ENCODE data around the gene DDIAS.
"Not testable (repeated sequence)": the region's sequence is repeated elsewhere in the genome, so short reads cannot be mapped to it uniquely, and the experiment has no call there.

DDIAS gene

DNA sequence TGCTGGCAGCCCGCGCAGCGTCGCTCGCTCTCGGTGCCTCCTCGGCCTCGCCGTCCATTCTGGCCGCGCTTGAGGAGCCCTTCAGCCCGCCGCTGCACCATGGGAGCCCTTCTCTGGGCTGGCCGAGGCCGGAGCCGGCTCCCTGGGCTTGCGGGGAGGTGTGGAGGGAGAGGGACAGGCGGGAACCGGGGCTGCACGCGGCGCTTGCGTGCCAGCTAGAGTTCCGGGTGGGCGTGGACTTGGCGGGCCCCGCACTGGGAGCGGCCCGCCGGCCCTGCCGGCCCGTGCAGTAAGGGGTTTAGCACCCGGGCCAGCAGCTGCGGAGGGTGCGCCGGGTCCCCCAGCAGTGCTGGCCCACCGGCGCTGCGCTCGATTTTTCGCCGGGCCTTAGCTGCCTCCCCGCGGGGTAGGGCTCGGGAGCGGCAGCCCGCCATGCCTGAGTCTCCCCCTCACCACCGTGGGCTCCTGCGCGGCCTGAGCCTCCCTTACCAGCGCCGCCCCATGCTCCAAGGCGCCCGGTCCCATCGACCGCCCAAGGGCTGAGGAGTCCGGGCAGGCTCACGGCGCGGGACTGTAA is 69.1 kb downstream of the DDIAS start:
- DNase-seq = not testable (repeated sequence)

DNA sequence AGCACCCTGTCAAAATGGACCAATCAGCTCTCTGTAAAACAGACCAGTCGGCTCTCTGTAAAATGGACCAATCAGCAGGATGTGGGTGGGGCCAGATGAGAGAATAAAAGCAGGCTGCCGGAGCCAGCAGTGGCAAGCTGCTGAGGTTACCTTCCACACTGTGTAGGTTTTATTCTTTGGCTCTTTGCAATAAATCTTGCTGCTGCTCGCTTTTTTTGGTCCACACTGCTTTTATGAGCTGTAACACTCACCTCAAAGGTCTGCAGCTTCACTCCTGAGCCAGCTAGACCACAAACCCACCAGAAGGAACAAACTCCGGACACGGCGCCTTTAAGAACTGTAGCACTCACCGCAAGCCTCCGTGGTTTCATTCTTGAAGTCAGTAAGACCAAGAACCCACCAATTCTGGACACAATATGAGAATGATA is 70.0 kb downstream of the DDIAS start:
- not testable (repeated sequence) for DNase-seq

DNA sequence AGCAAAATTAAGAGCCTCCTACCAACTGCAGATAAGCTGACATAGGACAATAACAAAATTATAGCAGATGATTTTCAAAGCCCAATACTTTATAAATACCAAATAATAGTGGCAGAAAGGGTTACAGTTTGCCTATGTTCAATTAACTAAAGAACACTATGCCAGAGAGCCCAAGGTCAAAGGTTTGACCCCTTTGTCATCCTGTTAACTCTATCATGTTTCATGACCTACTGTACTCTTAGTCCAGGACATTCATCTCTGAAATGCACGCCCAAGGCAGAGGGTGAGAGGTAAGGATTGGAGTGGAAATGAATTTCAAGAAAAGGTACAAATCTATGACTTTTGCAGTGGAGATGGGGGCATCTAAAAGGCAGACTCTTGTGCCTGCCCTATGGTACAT is 70.6 kb downstream of the DDIAS start:
- no peak for DNase-seq

DNA sequence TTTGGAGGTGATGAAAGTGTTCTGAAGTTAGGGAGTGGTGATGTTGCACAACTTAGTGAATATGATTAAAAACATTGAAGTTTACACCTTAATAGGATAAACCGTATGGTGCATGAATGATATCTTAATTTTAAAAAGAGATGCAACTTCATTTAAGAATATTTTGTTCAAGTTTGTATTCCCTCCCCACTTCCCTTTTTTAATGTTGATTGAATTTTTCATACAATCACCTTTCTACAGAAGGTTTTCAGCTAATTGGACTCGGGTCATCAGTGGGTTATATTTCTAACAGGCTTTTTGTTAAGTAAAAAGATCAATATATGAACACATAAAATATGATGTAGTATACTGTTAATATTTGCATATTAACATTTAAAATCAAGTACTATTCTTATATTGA is 72.6 kb downstream of the DDIAS start:
- no peak for DNase-seq

DNA sequence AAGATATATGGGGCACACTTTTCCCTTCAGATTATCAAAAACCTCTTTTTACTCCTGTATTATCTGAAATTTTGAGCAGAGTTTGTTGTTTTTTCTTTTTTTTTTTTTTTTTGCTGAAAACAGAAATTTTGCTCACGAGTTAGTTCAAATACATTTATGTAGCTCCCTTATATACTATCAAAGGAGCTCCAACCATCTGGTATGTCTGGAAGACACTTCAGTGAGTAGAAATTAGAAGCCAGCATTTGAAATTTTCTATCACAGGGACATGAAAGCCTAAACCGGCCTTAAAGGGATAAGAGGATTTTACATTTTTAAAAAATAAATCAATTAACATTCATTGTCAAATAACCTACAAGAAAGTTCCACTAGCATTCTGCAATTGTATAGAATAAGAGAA is 73.3 kb downstream of the DDIAS start:
- no peak for DNase-seq

DNA sequence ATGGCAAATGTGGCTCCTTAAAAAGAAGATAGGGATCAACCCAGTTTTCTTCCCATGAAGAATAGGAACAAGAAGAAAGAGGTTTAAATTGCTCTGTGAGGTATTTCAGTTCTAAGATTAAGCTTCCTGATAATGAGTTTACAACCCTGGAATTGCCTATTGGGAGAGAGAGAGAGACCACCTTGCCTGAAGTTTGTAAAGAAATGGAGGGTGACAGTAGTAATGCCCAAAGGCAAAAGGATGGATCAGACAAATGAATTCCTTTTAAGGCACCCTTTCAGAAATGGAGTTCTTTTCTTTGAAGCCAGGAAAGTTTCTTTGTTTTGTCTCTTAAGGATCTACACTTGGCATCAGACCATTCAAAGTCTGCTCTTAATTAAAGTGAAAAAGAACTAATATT is 74.3 kb downstream of the DDIAS start:
- DNase-seq = no peak

DNA sequence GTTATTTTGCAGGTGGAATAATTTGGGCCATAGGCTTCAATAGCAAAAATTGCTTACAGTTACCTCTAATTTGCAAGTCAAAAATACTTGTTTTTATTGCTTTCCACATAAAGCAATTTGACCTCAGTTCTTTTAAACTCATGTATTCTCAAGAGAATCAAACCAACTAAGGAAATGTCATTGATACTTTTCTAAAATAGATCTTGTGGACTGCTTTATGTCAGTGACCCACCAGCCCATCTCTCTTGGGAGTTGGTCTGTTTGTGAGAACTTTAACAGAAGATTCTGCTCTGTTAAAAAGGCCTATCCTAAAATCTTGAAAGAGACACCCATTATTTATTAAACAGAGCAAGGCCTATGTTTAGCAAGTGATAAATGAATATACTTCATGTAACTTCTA is 75.2 kb downstream of the DDIAS start:
- no peak for DNase-seq

DNA sequence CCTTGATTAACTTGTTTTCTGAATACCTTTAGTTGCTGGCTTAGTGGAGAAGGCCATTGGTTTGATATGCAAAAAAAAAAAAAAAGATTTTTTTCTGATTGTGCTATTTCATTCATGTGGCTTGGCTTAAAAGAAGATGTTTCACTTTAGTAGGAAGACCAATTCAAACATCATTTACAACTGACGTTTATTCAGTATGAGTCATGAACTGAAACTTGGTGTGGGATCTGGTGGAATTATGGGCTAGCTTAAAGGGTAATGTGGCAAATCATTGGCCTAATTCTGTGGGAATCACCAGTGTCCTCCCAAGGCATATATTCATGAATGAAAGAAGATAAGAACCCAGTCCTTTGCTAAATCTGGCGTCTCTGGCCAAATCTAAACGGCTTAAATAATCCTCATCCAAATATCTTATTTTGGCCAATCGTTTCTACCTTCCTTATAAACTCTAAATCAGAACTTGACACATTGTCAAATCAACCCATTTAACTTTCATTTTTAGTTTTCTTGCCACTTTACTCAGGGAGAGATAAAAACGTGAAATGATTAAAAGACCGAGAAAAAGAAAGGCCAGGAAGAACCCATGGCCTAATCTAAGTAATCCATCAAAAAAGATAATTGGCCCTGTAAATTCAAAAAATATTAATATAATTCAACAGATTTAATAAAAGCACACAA is 77.0 kb downstream of the DDIAS start:
- no peak for DNase-seq

DNA sequence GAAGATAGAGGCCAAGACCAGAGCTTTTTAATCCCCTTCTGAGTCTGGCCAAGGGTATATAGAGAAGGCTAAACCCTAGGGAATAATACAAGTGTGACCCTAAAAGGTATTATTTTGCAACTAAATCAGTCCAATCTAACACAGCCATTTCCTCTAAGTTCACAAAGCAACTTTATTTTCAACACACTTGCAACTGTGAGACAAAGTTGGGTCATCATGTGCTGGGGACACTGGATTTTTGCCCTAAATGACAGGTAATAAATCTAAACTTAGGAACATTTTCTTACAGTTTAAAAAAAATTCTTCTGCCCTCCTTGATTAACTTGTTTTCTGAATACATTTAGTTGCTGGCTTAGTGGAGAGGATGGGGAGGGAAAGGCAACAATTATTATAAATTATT is 78.3 kb downstream of the DDIAS start:
- DNase-seq = no peak

DNA sequence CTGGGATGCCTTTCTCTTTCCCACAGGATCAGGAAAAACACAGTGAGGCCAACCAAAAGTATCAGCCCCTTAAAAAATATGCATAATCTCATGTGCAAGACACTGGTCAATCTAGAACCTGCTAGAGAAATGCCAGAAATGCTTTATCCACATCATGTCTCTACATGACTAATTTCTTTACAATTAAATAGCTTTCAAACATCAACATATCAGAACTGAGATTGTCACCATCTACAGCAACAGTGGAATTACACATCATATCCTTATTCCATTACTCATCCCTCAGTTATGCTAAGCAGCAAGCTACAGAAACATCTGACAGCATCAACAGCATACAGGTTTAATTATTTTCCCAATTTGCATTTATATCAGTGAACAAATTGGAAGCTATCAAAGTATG is 78.8 kb downstream of the DDIAS start:
- no peak for DNase-seq

DNA sequence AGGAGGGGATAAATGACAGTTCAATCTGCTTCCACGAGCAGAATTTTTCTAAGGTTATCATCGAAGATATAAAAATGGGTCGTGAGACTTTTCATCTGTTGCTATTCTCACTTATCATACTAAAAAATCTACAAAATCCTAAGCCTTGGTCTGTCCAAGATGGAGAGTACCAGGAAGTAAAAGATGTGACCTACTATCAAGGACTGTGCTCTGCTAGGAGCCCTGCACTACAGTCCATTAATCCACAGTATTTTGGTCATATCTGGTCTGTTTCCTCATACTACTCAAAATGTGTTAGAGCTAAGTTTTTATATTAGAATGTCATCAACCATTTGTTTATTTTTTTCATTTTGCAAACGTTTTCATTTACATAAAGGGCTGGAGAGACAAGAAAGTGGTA is 79.4 kb downstream of the DDIAS start:
- no peak for DNase-seq

DNA sequence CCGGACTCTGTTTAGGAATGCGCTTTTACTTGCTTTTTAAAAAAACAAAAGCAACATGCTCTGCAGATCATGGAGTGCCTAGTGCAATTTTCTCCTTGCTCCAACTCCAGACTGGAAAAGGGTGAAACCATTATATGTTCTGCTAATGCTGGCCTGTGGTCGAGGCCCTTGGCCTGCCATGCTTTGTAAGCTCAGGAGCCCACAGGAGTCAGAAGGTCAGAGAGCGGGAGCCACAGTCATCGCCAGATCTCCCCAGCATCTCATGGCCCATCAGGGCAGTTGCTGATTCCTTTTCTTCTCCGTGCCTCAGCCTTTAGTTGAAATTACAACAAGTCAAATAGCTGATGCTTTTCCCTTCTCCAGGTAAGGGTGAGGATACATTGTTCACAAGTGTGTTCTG is 80.3 kb downstream of the DDIAS start:
- no peak for DNase-seq
